GM21367 (cell line): Measurements from ENCODE around the gene SCFD2.
"Not testable (repeated sequence)": the region's sequence is repeated elsewhere in the genome, so short reads cannot be mapped to it uniquely, and the experiment has no call there.

Experiments used
- ATAC-seq: cut with Tn5 transposase; IDR thresholded peaks from one replicate; pipeline ENCODE4 v1.9.1; 2021; ENCODE audit not compliant: unreplicated experiment

Gene SCFD2

GRCh38 chr4:52841682-52842456 is 524.0 kb downstream of the SCFD2 start:
- ATAC-seq: no peak

GRCh38 chr4:52840531-52841370 is 525.1 kb downstream of the SCFD2 start:
- no peak for ATAC-seq

- ATAC-seq: no peak
Observed at GRCh38 chr4:52838729-52839586, 526.9 kb downstream of the SCFD2 start.

- ATAC-seq: no peak
Observed at GRCh38 chr4:52837716-52838558, 527.9 kb downstream of the SCFD2 start.

GRCh38 chr4:52836678-52837077 is 529.2 kb downstream of the SCFD2 start:
- ATAC-seq: no peak

- ATAC-seq: no peak
Observed at GRCh38 chr4:52836120-52836519, 529.7 kb downstream of the SCFD2 start.

- ATAC-seq: not testable (repeated sequence)
Observed at GRCh38 chr4:52834641-52835456, 531.0 kb downstream of the SCFD2 start.

GRCh38 chr4:52833941-52834525 is 531.8 kb downstream of the SCFD2 start:
- ATAC-seq: no peak

- ATAC-seq: no peak
Observed at GRCh38 chr4:52825460-52826090, 540.3 kb downstream of the SCFD2 start.

- no peak for ATAC-seq
Observed at GRCh38 chr4:52824603-52825459, 541.0 kb downstream of the SCFD2 start.

- ATAC-seq: no peak
Observed at GRCh38 chr4:52824270-52824602, 541.6 kb downstream of the SCFD2 start.

- ATAC-seq: no peak
Observed at GRCh38 chr4:52823702-52824092, 542.2 kb downstream of the SCFD2 start.
